ENCODE data around the gene TMEM170A.

- TF ChIP-seq CTCF (IDR thresholded peaks at IDR 0.05), result no peak
- no peak for TF ChIP-seq POLR2A (IDR thresholded peaks at IDR 0.05)
These were observed 7.5 kb downstream of the TMEM170A start for GRCh38 chr16:75456971-75457370.
